ENCODE results near the gene ABHD6. TPM values are rescaled to one million over a fixed set of nuclear protein-coding genes. Genes with fewer than 3 reads are reported as not detected.

The ABHD6 gene
- total RNA-seq, 2 donors from 2014 or later: 7.5 to 8.6 TPM

- Mint-ChIP-seq H3K27ac (no peak overlapping the region), H3K9me3 (peaks cover 31% of the 10 kb centered on the region), H3K27me3 (ENCODE audit: insufficient read depth) (no peaks in the 10 kb centered on the region), H3K4me3 (no peak overlapping the region), H3K36me3 (ENCODE audit: low read depth) (peaks cover 48% of the 10 kb centered on the region), H3K4me1 (no peaks in the 10 kb centered on the region)
- no peak overlapping the region for H3K9ac ChIP-seq (ENCODE audit: extremely low read depth, low read length, poor library complexity, severe bottlenecking)
- no peaks in the 10 kb centered on the region for H3K27me3 ChIP-seq (ENCODE audit: control insufficient read depth, insufficient read depth, low read length, poor library complexity, severe bottlenecking)
- DNase-seq: no peak
- H3K36me3 ChIP-seq (ENCODE audit: control insufficient read depth, insufficient read depth, low read length): no peaks in the 10 kb centered on the region
- H3K4me1 ChIP-seq (ENCODE audit: control insufficient read depth, insufficient read depth, low read length): no peaks in the 10 kb centered on the region
- no peaks in the 10 kb centered on the region for H3K9me3 ChIP-seq (ENCODE audit: control insufficient read depth, low read length)
- no peak overlapping the region for H3K4me3 ChIP-seq (ENCODE audit: low read length)
- WGBS, 2 experiments (ENCODE audit: insufficient coverage in 1 of 2, insufficient read length in 1 of 2): 81 to 82% methylated on average over 8 to 9 of the region's 9 CpGs
- no peak overlapping the region for H3K27ac ChIP-seq (ENCODE audit: low read depth, low read length)
- TF ChIP-seq CTCF (conservative IDR thresholded peaks at IDR 0.05): no peak
These were observed 54.2 kb downstream of the ABHD6 start for GRCh38 chr3:58291671-58292338.

- no peak for TF ChIP-seq CTCF (conservative IDR thresholded peaks at IDR 0.05)
- H3K27ac ChIP-seq (ENCODE audit: low read depth, low read length): no peak overlapping the region
- no peak overlapping the region for H3K4me3 ChIP-seq (ENCODE audit: low read length)
- no peak overlapping the region for H3K9ac ChIP-seq (ENCODE audit: extremely low read depth, low read length, poor library complexity, severe bottlenecking)
- 89 to 100% methylated on average over 6 to 10 of the region's 10 CpGs for whole genome bisulfite sequencing, 2 experiments (ENCODE audit: insufficient coverage in 1 of 2, insufficient read length in 1 of 2)
- Mint-ChIP-seq H3K4me3 (no peak overlapping the region), H3K27me3 (ENCODE audit: insufficient read depth) (no peaks in the 10 kb centered on the region), H3K27ac (no peak overlapping the region), H3K9me3 (peaks cover 31% of the 10 kb centered on the region), H3K4me1 (no peaks in the 10 kb centered on the region), H3K36me3 (ENCODE audit: low read depth) (peaks cover 43% of the 10 kb centered on the region)
- no peak for DNase-seq
- H3K36me3 ChIP-seq (ENCODE audit: control insufficient read depth, insufficient read depth, low read length): no peaks in the 10 kb centered on the region
- H3K4me1 ChIP-seq (ENCODE audit: control insufficient read depth, insufficient read depth, low read length): no peaks in the 10 kb centered on the region
- no peaks in the 10 kb centered on the region for H3K9me3 ChIP-seq (ENCODE audit: control insufficient read depth, low read length)
- no peaks in the 10 kb centered on the region for H3K27me3 ChIP-seq (ENCODE audit: control insufficient read depth, insufficient read depth, low read length, poor library complexity, severe bottlenecking)
These were observed 55.3 kb downstream of the ABHD6 start for GRCh38 chr3:58292866-58293265.

DNA sequence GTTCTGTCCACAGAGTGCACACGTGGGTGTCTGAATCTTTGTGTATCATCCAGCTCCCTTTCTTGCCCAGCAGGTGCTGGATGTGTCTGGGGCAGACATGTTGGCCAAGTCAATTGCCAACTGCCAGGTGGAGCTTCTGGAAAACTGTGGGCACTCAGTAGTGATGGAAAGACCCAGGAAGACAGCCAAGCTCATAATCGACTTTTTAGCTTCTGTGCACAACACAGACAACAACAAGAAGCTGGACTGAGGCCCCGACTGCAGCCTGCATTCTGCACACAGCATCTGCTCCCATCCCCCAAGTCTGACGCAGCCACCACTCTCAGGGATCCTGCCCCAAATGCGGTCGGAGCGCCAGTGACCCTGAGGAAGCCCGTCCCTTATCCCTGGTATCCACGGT is 55.9 kb downstream of the ABHD6 start:
- H3K4me1 Mint-ChIP-seq: no peaks in the 10 kb centered on the region
- H3K4me3 ChIP-seq (ENCODE audit: low read length): no peak overlapping the region
- WGBS, 2 experiments (ENCODE audit: insufficient coverage in 1 of 2, insufficient read length in 1 of 2): 56 to 82% methylated on average over 2 to 9 of the region's 9 CpGs
- no peaks in the 10 kb centered on the region for H3K27me3 Mint-ChIP-seq (ENCODE audit: insufficient read depth)
- H3K27me3 ChIP-seq (ENCODE audit: control insufficient read depth, insufficient read depth, low read length, poor library complexity, severe bottlenecking): no peaks in the 10 kb centered on the region
- no peak for DNase-seq
- H3K9me3 ChIP-seq (ENCODE audit: control insufficient read depth, low read length): no peaks in the 10 kb centered on the region
- no peaks in the 10 kb centered on the region for H3K4me1 ChIP-seq (ENCODE audit: control insufficient read depth, insufficient read depth, low read length)
- no peaks in the 10 kb centered on the region for H3K36me3 ChIP-seq (ENCODE audit: control insufficient read depth, insufficient read depth, low read length)
- no peak overlapping the region for H3K27ac ChIP-seq (ENCODE audit: low read depth, low read length)
- TF ChIP-seq CTCF (conservative IDR thresholded peaks at IDR 0.05): no peak
- no peak overlapping the region for H3K27ac Mint-ChIP-seq
- no peak overlapping the region for H3K9ac ChIP-seq (ENCODE audit: extremely low read depth, low read length, poor library complexity, severe bottlenecking)
- H3K36me3 Mint-ChIP-seq (ENCODE audit: low read depth): peaks cover 36% of the 10 kb centered on the region
- H3K4me3 Mint-ChIP-seq: no peak overlapping the region
- H3K9me3 Mint-ChIP-seq: peaks cover 27% of the 10 kb centered on the region

Measured in endodermal cell (in vitro differentiated cells).